Skin of body (tissue), 2 donors: ENCODE measurements around the gene UBD. TPM values are rescaled to one million over a fixed set of nuclear protein-coding genes. Genes with fewer than 3 reads are reported as not detected.

ENCODE experiments used
- DNase-seq: peaks from one replicate; lab custom pipeline; 2025; lab: John Stamatoyannopoulos, UW
- total RNA-seq: library from RNA; depleted of rRNA; stranded (reverse); fragments of >200 nt; gene quantifications from one replicate; pipeline ENCODE4 v1.2.3, GENCODE V29; 2014

The UBD gene
- total RNA-seq = not detected

DNA sequence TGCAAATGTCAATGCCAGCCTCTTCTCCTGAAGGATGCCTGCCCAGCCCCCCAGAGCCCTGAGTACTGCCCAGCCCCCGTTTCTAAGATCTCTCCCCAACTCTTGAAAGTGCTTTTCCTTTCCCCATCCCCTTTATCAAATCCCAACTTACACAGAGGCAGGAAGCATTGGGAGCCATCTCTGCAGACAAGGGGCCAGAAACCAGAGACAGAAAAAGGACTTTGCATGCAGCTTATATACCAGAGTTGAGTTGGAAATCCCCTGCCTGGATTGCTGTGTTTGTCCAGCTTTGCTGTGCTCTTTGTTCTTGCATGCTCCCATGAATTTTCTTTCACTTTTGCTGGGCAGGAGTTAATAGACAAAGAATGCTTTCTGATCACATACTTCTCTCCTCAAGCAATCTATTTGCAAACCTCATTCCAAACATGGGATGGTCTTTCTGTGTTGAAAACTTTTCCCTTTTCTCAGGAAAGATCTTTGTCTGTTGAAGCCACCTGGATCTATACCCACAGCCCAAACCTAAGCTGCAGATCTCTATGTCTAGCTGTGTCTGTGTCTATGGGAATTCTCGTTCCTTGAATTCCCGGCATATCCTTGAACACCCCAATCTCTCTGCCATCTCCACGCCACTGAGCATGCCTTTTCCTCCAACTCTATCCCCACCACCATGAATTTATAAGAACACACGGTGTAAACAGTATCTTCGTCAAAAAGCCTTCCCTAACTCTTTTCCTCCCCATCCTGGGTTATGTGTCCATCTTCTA lies at the start of gene UBD:
TSS of gene UBD (minus strand) at position 209 of the 764 bp plus-strand sequence. CDS start at position 178, 31 bp downstream.
- no peak for DNase-seq

DNA sequence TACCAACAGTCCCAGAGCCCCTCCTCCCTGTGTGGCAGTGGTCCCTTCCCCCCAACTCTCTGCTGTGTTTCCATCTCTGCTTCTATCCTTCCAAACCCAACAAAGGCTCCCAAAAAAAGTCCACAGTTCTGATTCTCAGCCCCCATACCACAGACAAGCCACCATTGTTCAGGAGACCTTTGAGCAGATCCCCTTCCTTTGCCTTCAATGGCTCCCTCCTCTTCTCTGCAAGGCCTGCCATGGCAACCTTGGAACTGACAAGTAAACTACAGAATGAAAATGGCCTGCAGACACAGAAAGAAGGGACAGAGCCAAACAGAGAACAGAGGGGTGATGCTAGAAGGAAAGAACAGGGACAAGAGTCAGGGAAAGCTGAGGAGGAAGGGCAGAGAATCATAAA lies 48.6 kb upstream of the UBD start:
- no peak for DNase-seq

DNA sequence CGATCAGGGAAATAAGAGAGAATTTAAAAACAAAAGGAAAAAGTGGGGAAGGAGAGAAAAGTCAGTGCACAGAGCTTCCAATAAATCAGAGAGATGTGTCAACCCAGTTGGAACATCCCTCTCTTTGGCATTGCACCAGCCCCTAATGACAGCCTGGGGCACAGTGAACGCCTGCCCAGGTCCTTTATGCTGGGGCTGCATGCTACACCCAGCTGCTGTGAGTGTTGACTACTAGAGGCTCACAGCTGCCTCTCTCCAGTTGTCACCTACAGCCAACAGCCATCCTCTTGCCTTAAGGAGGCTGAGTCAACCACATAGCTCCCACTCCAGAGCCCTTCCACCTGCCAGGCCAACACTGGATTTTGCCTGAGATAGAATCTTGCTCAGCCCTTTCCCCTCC lies 44.4 kb upstream of the UBD start:
- DNase-seq = no peak

DNA sequence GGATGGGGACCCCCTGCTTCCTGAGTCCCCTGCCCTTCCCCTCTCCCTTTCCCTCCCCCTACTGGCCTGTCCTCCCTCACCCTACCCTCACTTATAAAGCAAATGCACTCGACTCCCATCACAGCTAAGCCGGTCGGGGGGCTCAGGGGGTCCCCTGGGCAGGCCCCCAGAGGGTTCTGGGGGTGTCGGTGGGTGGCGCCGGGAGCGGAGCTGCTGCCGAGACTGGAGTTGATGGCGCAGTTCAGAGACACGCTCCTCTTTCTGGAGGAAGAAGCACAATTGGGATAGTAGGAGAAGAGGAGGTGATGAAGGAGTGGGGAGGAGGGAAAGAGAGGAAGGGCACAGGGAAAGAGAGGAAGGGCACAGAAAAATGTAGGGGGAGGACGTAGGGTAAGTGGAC lies 43.9 kb upstream of the UBD start:
- no peak for DNase-seq

DNA sequence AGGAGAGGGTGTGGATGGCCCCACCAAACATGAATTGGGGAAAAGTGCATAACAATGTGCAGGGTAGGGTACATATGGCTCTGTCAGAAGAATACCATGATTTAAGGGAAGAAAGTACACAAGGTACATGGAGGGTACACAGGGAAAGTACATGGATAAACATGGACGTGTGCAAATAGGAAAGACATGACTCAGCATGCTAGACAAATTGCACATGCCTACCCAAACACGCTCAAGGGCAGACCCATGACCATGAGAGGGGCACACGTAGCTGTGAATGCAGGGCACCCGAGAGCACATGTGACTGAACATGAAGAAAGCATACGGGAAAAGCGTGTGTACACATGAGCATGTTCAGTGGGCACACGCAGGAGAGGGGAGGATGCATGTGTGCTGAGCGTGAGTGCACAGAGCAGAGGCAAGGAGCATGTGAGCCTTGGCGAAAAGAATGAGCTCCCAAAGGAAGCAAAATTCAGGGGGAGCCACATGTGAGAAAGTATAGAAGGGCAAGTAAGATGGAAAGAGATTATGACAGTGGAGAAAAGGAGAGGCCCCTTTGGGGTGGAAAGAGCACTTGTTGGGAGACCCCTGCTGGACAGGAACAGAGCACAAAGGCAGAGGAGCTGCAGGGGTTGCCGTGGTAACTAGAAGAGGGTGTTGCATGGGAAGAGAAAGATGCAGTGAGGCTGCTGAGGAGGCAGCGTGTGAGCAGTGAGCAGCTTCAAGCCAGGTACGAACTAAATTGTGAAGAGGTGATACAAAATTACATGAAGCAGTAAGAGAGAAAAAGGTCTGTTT lies 43.2 kb upstream of the UBD start:
- no peak for DNase-seq

DNA sequence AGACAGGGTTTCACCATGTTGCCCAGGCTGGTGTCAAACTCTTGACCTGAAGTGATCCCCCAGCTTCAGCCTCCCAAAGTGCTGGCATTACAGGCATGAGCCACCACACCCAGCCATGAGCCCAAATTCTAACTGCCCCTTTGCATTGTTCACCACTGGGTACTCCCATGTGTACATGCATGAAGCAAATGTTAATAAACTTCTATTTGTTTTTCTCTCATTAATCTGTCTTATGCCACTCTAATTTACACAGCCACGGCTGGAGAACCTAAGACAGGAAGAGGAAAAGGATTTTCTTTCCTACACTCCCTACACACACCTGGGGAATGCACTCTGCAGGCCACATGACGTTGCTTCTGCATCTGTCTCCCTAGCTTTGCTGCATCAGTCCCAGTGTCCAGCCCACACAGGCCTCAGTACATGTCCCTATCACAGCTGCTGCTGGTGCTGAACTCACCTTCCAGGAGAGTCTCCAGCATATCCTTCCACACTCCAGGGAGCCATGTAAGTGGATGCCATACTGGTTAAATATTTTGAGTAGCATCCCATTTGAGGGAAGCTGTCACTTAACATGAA lies 38.7 kb upstream of the UBD start:
- DNase-seq = no peak

DNA sequence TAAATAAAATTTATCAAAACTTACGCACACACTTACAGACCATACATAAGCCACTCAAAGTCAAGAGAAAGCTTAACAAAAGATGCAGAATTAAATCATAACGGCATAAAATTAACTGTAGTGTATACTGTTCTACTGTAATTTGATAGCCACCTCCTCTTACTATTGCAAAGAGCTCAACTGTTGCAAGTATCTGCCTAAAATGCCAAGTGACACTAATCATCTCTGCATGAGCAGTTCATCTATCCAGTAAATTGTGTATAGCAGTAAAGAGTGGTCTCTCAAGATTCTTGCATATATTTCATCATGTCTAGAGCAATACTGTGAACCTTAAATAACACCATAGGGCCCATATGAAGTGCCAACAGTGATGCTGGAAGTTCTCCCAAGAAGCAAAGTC lies 37.7 kb upstream of the UBD start:
- no peak for DNase-seq

DNA sequence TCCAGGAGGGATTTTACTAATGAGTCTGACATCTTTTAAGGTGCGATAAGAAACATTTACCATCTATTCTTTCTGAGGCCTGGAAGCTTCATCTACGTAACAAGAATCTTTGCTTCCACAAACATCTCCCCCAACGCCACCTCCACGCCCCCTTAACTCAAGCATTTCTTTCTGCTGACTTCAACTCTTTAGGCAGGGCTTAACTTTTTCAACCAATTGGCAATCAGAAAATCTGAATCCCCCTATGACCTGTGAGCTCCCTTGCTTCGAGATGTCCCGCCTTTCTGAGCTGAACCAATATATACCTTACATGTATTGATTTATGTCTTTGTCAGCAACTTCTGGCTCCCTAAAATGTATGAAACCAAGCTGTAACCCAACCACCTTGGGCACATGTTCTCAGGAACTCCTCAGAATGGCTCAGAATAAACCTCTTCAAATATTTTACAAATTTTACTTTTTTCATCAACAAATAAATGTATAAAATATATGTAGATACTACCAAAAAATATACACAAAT lies 36.9 kb upstream of the UBD start:
- no peak for DNase-seq

DNA sequence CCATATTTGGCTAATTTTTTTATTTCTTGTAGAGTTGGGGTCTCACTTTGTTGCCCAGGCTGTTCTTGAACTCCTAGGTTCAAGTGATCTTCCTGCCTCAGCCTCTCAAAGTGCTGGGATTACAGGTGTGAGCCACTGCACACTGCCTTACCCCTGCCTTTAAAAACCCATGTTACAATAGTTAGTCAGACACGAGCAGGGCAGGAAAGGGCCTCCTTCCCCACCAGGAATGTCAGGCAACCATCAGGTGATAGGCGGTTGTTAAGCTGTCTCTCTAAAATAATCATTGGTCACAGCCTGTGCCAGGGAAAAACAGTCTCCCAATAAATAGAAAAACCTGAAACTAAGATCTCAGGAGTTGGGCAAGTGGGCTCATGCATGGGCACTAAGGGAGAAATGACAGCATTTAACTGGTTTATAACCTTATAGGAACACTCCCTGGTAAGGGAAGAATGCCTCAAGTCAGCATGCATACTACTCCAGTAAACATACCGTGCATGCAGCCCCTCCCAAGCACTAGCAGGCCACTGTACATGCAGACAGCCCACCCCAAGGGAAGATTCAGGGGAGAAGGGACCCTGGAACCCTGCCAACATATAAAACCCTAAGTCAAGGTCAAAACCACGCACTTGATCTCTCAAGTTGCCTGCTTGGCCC lies 33.8 kb upstream of the UBD start:
- no peak for DNase-seq

DNA sequence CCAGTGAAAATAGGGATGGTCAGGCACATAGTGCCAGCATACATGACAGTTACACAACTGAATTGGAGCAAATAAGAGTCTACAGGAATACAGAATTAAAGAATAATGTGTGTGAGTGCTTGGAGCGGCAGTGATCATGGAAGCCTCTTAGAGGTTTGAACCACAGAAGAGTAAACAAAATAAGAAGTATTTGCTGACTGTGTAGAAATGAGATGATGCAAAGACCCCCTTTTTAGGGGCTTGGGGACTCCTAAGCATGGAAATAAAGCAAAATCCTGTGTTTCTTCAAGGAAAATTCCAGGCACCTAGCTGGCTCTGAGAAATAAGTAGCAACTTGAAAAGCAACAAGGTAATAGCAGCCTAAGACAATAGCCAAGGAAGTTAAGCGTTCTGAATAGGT lies 32.1 kb upstream of the UBD start:
- DNase-seq = no peak

DNA sequence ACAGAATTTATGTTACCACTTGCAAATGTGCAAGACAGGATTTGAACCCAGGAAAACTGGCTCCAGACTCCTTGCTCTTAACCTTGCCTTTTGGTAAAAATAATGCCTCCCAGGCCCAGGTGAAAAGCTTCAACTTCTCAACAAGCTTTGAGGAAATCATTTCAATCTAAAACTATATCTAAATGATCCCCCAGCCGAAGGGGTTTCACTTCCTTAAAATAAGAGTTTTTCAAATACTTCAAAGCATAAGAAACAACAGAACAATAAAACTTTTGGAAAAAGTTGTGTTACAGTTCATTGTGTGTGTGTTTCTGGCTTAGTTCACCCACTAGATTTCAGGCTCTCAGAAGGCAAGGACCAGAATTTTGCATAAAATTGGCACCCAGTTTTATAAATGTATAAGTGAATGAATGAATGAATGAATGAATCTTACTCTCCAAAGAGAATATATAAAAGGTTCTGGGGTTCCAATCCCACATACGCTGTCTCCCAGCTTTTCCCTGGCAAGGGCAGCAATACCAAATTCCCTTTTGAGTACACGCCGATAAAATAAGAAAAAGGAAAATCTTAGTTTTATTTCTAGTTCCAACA lies 30.8 kb upstream of the UBD start:
- no peak for DNase-seq

DNA sequence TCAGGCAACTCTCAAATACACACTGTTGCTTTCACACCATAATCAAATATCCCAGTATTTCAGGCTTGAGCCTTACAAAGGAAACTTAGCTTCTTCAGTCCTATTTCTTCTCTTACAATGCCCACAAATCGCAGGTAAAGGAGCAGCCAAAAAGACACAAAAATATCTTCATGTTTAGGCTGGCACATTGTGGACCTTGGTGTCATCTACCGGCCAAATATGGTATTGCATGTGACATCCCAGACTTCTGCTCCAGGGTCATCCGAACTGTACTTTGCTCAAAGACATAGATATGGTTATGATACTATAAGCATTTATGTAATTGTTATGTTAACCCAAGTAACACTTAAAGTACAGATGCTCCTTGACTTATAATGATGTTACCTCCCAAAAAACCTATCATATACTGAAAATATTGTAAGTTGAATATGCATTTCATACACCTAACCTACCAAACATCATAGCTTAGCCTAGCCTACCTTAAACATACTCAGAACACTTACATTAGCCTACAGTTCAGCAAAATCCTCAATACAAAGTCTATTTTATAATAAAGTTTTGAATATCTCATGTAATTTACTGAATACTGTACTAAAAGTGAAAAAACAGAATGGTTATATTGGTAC lies 30.0 kb upstream of the UBD start:
- DNase-seq = peak; percentile 62

DNA sequence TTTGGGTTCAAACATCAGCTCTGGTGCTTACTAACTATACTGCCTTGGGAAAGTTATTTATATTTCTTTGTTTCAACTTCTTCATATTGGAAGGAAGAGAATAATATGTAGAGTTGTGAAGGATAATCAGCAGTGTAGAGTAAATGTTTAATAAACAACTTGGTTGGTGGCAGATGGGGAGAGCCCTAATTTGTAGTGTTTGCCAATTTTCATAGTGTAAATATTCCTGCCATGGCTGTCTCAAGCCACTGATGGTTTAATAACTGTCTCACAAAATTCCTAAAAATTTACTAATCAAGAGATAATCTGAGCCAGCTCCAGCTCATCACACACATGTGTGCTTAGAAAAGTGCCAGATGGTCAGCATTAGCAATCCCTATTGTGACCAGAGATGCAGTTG lies 25.3 kb upstream of the UBD start, which contains the start of gene OR2H2:
TSS of gene OR2H2 (plus strand) at position 301 of the 400 bp plus-strand sequence. CDS start 2,824 bp downstream, outside the sequence.
- no peak for DNase-seq

DNA sequence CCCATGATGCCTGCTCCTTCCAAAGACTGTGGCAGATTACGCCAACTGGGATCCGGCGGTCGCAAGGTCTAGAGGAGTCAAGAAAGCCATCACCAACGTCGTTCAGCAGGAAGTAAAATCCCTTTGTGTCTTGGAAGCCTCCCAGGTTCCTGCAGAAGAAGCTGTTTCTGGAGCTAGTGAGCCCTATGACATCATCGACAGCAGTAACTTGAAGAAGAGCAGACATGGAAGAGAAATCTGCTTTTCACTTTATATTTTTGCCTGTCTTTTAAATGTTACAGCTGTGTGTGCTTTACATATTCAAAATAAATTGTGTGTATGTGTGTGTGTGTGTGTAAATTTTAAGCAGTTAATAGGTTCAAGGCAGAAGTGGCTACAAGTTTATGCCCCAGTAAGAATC lies 18.0 kb upstream of the UBD start:
- no peak for DNase-seq

DNA sequence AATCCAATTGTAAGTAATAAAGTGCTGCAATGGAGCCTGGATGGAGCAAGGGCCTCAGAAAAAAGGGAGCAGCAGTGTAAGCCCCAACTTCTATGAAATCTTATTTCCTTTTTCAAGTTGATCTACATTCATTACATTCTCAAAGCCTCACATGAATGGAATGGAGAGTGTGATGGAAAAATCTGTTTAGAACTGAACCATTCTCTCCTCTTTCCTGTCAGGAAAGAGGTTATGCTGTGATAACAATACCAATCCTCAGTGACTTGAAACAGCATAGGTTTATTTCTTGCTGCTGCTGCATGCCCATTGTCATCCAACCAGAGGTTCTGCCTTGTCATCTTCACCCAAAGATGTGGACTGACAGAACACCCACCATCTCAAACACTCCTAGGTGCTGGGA lies 16.5 kb upstream of the UBD start:
- DNase-seq = no peak

DNA sequence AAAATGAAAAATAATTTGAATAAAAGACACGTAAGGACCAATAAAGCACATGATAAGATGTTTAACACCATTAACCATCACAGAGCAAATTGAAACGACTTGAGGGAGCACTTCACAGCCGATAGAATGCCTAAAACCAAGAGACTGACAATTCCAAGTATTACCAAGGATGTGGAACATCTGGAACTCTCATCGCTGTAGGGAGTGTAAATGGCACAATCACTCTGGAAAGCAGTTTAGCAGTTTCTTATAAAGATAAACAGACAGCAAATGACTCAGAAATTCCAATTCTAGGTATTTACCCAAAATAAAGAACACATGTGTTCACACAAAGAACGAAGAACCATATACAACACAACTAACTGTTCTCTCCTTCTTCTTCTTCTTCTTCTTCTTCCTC lies 8.5 kb upstream of the UBD start:
- DNase-seq = peak; percentile 5

DNA sequence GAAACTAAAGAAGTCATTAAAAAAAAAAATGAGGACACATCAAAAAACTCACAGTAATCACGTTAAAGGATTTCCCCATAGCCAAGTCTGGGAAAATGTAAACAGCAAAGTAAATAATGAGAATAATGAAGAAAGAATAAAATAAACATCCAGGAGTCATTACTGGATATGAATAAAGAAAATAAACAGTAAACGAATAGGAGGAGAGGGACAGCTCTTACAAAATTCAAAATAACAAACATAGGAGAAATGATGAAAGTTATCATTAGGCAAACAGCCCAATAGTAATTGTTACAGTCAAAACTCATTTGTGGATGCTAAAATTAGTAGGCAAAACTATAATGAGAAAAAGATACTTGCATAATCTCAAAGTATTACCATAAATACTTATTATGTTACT lies 8.0 kb upstream of the UBD start:
- DNase-seq = no peak

DNA sequence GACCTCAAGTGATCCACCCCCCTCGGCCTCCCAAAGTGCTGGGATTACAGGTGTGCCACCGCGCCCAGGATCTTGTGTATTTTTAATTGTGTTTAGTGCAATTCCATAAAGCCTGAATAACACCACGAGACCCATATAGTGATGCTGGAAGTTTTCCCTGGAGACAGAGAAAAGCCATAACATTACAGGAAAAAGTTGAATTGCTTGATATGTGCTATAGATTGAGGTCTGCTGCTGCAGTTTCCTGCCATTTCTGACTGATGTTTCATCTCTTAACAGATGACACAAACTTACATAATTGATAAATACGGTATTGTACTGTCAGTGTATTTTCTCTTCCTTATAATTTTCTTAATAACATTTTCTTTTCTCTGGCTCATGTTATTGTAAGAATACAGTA lies 7.3 kb upstream of the UBD start:
- no peak for DNase-seq

DNA sequence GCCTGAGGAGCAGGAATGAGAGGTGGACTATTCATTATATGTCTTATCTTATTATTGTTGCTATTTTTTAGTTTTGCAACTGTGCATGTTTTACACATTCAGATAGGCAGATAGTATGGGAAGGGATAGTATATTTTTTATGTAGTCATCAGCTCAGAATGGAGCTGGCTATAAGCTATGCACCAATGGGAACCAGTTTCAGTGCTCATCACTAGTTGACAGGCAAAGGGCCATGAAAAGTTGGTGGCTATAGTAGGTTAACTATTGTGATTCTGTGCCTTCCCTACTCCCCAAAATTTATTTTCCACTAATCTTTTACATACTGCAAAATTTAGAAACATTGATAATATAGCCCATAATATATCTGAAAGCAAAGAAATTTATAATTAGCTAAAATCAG lies 5.3 kb upstream of the UBD start:
- DNase-seq = no peak

DNA sequence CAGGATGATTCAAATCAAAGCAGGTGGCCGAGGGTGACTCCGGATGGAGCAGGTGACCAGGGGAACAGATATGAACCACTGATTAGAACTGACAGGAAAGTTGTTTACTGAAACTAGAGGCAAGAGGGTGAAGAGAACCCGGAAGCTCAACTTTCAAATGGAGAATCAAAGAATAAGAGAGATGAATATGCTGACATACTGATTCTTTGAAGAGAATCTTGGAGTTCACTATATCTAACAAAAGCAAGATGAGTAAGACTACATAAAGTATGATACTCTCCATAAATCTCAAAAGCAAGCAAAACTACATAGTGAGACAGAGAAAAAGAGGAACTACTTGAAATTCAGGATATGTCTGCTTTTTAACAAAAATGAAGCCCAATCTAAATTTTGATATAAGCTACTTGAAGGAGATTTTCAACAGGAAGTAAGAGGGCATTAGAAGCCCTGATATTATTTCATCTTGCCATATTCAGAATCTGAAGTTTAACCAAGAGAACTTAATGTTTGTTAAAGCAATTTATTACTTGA lies 4.0 kb upstream of the UBD start:
- no peak for DNase-seq
